Ureter (tissue), 1 donor: Measurements from ENCODE around the gene CTPS1. TPM values are rescaled to one million over a fixed set of nuclear protein-coding genes. Genes with fewer than 3 reads are reported as not detected.
A peak's percentile ranks its signal among the peaks of the same experiment; 100 is the strongest.

ENCODE experiments used
- DNase-seq: peaks from one replicate; pipeline ENCODE4 v3.0.0-alpha.2; 2020; ENCODE audit warnings: low spot score
- total RNA-seq: library from RNA; stranded (reverse); gene quantifications from one replicate; pipeline ENCODE4 v1.2.4, GENCODE V29; 2023
- donor health status: DM: yes; HTN: yes; CAD: no.

CTPS1 gene
- total RNA-seq, 1 donor from 2014 or later: 51.0 TPM

DNA sequence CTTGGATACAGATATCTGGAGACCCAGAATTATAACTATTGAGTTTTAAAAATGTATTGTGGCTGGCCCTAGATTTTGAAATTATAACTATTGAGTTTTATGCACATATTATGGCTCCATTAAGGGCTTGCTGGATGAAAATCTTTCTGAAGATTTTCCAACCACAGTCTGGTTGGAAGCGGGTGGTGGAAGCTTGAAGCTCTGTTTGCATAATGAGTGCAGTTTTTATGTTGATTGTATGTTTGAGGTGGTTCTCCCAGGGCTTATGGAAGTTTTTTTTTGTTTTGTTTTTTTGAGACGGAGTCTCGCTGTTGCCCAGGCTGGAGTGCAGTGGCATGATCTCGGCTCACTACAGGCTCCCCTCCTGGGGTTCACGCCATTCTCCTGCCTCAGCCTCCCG is 10.1 kb upstream of the CTPS1 start:
- DNase-seq: no peak

GRCh38 chr1:40971966-40972365 is 7.5 kb upstream of the CTPS1 start:
- DNase-seq: no peak

DNA sequence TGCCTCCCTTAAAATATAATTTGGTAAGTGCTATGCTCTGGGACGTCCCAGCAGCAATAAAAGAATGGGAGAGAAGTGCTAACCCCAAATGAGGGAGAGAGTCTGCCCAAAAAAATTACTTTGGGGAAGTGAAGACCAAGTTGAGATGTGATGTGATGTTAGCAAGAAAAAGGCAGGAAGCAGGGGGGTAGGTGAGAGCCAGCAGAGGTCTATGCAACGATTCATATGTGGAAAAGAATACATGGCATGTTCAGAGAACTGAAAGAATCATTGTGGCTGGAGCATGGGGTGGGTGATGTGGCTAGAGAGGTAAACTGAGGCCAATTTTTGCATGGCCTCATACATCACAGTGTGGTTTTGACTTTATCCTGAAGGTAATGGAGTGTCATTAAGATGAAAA is 5.6 kb upstream of the CTPS1 start:
- no peak for DNase-seq

DNA sequence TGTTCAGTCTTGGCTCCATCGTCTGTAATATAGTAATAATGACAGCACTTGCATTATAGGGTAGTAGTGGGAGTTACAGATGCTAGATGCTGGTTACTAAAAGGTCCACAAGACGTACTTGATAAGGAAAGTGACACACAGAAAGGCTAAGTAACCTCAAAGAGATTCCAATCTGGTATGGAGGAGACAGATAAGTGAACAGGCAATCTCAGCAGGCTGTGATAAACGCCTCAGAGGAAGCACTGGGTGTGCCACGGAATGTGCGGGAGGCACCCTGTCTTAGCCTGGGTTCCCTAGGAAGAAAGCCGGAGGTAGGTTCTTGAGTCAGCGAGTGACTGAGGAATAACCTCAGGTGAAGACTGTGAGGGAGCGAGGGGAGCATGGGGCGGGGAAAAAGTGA is 4.6 kb upstream of the CTPS1 start:
- no peak for DNase-seq

DNA sequence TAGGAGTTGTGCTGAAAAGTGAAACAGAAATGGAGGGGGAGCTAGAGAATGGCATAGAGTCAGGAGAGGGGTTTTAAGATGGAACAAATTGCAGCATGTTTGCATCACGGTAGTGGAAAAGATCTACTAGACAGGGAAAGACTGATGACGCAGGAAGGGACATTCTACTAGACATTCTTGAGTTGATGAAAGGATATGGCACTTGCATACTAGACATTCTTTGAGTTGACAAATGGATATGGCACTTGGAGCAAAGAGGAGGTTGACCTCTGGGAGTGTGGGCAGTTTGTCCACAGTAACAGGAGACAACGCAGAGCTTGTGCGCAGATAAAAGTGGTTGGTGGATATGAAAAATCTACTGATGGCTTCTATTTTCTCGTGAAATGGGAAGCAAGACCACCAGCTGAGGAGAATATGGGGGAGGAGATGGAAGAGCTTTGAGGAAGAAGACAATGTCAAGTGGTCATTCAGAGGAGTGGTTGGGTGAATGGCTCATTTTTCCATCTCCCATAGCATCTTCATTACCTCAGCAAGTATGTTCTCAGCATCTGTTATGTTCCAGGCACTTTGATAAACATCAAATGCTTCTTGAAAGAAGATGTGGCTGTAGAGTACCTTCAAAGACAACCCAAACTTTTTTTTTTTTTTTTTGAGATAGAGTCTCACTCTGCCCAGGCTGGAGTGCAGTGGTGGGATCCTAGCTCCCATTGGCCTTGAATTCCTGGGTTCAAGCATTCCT is 2.4 kb upstream of the CTPS1 start:
- no peak for DNase-seq

- no peak for DNase-seq
Observed at GRCh38 chr1:40977716-40978115, 1.8 kb upstream of the CTPS1 start.

DNA sequence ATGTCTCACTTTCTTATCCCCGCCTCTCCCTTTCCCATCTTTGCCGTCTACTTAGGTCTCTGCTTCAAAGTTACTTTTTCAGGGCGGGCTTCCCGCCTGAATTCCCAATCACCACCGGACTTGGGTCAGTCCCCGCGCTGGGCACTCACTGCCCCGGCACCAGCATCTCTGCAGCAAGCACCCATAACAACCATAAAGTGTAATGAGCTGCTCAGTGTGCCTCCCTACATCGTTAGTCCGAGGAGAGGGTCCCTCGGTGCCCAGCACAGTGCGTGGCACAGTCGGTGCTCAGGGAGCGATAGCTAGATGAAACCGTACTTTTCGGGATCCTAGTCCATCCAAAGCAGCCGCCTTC is 633 bp upstream of the CTPS1 start:
- no peak for DNase-seq

DNA sequence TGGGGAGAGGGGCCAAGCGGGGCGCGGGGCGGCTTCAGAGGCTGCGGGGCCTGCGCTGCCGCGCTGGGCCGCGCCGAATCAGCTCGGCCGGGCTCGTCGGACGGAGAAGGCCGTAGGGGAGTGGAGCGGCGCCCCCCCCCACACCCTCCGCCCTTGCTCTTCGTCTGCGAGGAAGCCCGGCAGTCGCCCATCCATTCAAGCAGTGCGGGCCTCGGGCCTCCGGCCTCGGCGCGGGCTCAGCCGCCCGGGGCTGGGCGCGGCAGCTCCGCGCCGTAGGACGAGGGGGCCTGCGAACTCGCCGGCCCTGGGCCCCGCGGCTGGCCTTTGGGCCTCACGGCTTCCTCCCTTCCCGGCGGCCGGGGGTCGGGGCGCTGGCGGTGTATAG is 564 bp downstream of the CTPS1 start:
- no peak for DNase-seq

- peak; percentile 51 for DNase-seq
Observed at GRCh38 chr1:40980453-40981121, 1.1 kb downstream of the CTPS1 start.

- no peak for DNase-seq
Observed at GRCh38 chr1:40981691-40982448, 2.4 kb downstream of the CTPS1 start.

GRCh38 chr1:40982721-40983120 is 3.2 kb downstream of the CTPS1 start:
- DNase-seq: no peak

GRCh38 chr1:40983286-40983685 is 3.8 kb downstream of the CTPS1 start:
- no peak for DNase-seq

- DNase-seq: no peak
Observed at GRCh38 chr1:40984066-40984465, 4.6 kb downstream of the CTPS1 start.

DNA sequence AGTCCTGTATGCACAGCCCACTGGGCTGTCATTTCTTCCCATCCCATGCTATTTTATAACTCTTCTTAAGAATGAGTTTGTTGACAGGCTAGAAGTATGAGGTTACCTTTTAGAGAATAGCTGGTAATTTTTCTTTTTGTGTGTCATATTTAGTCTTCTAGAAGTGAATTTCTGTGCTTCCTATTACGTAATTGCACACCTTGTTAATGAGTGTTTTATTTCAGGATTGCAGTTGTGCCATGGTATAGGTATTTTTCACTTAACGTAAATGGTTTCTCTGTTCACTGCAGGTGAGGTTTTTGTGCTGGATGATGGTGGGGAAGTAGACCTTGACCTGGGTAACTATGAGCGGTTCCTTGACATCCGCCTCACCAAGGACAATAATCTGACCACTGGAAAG is 5.0 kb downstream of the CTPS1 start:
- DNase-seq: no peak

GRCh38 chr1:40985161-40985560 is 5.7 kb downstream of the CTPS1 start:
- DNase-seq: no peak

GRCh38 chr1:40985875-40986274 is 6.4 kb downstream of the CTPS1 start:
- DNase-seq: no peak

GRCh38 chr1:40986328-40986783 is 6.9 kb downstream of the CTPS1 start:
- no peak for DNase-seq

- DNase-seq: no peak
Observed at GRCh38 chr1:40986956-40987355, 7.5 kb downstream of the CTPS1 start.

GRCh38 chr1:40987439-40988276 is 8.2 kb downstream of the CTPS1 start:
- no peak for DNase-seq

GRCh38 chr1:40988280-40988679 is 8.8 kb downstream of the CTPS1 start:
- DNase-seq: no peak

GRCh38 chr1:40989066-40989465 is 9.6 kb downstream of the CTPS1 start:
- no peak for DNase-seq

DNA sequence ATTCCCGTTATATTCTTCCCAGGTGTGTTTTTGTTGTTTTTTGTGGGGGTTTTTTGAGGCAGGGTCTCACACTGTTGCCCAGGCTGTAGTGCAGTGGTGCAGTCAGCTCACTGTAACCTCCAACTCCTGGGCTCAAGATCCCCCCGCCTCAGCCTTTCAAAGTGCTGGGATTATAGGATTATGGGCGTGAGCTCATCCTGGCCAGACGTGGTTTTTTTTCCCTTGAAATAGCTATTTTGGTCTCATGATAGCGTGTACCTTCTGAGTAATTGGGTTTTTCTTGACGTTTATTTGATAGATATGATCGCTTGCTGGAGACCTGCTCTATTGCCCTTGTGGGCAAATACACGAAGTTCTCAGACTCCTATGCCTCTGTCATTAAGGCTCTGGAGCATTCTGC is 17.6 kb downstream of the CTPS1 start:
- no peak for DNase-seq
